Measurements from ENCODE around the gene SLC15A3. TPM values are rescaled to one million over a fixed set of nuclear protein-coding genes. Genes with fewer than 3 reads are reported as not detected.

SLC15A3 gene
- total RNA-seq, 1 donor from 2014 or later = 19.1 TPM

- no peak for DNase-seq
- intact Hi-C loops (cut with DNase I) = no loop called here
- no peak for ATAC-seq (ENCODE audit: poor library complexity)
These were observed 17.0 kb downstream of the SLC15A3 start for GRCh38 chr11:60934790-60935605.

GRCh38 chr11:60934124-60934789, 17.7 kb downstream of the SLC15A3 start:
- ATAC-seq (ENCODE audit: poor library complexity) (no peak), DNase-seq (no peak)
- intact Hi-C loops (cut with DNase I) = no loop called here

DNA sequence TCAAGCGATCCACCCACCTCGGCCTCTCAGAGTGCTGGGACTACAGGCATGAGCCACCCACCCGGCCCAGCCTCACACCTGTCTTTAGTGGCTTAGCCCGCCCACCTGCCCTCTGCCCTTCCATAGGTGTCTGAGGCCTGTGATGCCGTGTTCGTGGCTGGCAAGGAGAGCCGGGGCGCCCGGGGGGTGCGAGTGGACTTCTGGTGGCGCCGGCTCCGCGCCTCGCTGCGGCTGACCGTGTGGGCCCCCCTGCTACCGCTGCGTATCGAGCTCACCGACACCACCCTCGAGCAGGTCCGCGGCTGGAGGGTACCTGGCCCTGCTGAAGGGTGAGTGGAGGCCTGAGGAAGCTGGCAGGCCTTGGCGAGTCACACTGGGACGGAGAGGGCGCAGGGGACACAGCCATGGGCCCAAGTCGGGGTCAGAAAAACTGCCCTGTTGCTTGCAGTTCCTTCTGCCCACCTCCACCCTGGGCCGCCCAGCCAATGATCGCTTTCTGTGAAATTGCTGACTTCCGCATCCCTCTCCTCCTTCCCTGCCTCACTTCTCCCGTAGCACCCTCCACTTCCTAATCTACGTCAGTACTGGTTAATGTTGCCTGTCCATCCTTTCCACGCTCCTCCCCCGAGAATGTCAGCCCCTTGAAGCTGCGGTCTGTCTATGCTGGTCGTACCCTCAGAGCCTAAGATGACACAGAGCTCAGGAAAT, 18.4 kb downstream of the SLC15A3 start:
- ATAC-seq (ENCODE audit: poor library complexity) (no peak), DNase-seq (no peak)
- intact Hi-C loops (cut with DNase I) = no loop called here

DNA sequence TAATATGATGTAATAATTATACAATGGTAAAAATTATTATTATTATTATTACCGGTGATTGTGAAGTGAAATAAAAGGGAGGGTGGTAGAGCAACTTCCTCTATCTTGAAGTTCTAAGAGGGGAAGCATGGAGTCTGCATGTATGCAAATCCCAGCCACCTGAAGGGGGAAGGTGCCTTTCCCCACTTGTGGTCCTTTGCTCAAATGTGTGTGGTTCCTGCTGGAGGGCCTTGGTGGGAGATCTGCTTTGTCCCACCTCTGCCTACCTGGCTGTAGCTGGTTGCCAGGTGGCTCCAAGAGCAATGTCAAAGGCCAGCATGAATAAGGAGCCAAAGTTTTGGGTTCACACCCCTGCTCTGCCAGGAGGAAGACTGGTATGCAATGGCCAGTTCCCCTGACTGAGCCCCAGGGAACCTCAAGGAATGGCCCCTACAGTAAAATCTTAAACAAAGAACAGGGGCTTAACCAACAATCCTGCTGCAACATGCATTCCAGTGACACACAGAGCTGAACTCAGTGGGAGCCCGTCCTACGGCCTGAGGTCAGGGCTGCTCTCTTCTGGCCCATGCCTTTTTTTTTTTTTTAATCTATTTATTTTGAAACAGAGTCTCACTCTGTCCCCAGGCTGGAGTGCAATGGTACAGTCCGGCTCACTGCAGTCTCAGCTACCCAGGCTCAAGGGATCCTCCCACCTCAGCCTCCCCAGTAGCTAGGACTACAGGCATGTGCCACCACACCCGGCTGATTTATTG, 19.2 kb downstream of the SLC15A3 start:
- ATAC-seq (ENCODE audit: poor library complexity) = no peak
- DNase-seq = no peak

GRCh38 chr11:60931917-60932316, 20.1 kb downstream of the SLC15A3 start:
- DNase-seq = no peak
- intact Hi-C loops (cut with DNase I) = no loop called here
- no peak for ATAC-seq (ENCODE audit: poor library complexity)

More for the DNA sequence above, 19.2 kb downstream of the SLC15A3 start:
- intact Hi-C loops (cut with DNase I) = no loop called here

DNA sequence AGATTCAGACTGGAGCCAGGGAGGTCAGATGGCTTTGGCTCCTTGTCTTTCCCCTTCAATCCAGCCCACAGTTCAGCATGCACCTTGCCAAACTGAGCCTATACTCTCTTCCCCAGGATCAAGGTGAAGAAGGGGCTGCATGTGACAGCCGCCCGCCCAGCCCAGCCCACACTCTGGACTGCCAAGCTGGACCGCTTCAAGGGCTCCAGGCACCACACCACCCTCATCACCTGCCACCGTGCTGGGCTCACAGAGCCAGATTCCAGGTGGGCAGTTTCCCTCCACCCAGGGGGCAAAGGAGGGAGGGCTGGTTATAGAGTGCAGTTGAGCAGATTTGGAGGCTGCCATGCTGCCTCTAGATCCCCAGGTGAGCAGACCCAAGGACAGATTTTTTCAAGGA, 21.6 kb downstream of the SLC15A3 start:
- intact Hi-C loops (cut with DNase I) = no loop called here
- no peak for ATAC-seq (ENCODE audit: poor library complexity)
- no peak for DNase-seq

DNA sequence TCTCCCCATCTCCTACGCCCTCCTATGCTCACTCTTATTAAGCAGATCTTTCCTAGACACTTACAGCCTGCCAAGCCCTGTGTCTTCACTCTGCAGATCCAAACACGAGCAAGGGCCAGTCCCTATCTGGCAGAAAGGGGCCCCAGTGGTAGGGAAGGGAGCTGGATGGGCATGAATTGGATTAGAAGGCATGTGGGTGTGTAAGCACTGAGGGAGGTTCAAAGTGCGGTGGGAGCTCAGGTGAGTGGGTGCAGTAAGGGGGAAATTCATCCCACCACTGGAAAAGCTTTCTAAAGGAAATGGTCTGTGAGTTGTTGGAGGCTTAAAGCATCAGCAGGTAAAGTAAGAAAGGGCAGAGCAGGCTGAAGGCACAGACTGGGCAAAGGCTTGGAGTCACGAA, 22.2 kb downstream of the SLC15A3 start:
- intact Hi-C loops (cut with DNase I) = no loop called here
- DNase-seq (no peak), ATAC-seq (ENCODE audit: poor library complexity) (no peak)

- intact Hi-C loops (cut with DNase I) = no loop called here
- DNase-seq (no peak), ATAC-seq (ENCODE audit: poor library complexity) (no peak)
These were observed 23.4 kb downstream of the SLC15A3 start for GRCh38 chr11:60928563-60929001.

GRCh38 chr11:60927600-60927999, 24.4 kb downstream of the SLC15A3 start:
- ATAC-seq (ENCODE audit: poor library complexity) (no peak), DNase-seq (no peak)
- intact Hi-C loops (cut with DNase I) = no loop called here

DNA sequence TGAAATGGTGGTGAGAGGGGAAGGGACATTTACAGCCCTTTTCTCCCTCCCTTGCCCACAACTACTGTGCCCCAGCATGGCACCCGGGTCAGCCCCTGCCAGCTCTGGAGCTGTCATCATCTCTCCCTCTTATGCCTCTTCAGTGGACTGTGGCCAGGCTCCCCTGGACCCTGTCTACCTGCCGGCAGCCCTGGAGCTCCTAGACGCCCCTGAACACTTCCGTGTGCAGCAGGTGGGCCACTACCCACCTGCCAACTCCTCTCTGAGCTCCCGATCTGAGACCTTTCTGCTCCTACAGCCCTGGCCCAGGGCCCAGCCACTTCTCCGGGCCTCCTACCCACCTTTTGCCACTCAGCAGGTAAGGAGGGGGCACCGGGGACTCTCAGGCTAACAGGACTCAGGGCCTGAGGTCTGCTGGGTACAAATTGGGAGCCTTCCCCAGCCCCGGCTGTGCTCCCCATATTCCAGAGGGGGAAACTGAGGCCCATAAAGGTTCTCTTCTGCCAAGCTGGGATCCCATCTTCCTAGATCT, 24.8 kb downstream of the SLC15A3 start:
- intact Hi-C loops (cut with DNase I) = no loop called here

DNA sequence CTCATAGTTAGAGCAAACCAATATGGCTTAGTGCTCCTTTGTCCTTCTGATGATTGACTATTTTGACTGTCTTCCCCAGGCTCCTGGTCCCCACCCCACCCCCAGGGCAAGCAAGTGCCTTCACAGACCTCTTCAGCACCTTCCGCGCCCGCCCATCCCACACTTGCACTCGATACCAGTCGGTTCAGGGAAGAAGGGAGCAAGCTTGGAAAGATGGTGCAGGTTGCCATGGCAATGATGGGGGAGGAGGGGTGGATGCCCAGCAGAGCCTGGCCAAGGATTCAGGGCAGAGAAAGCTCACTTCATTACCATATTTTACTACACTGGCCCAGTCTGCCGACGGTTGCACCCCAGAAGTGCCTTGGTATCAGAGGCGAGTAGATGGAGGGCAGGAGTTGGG, 25.5 kb downstream of the SLC15A3 start:
- intact Hi-C loops (cut with DNase I) = no loop called here
- DNase-seq = no peak
- no peak for ATAC-seq (ENCODE audit: poor library complexity)

More for the DNA sequence above, 24.8 kb downstream of the SLC15A3 start:
- no peak for ATAC-seq (ENCODE audit: poor library complexity)
- DNase-seq = no peak

DNA sequence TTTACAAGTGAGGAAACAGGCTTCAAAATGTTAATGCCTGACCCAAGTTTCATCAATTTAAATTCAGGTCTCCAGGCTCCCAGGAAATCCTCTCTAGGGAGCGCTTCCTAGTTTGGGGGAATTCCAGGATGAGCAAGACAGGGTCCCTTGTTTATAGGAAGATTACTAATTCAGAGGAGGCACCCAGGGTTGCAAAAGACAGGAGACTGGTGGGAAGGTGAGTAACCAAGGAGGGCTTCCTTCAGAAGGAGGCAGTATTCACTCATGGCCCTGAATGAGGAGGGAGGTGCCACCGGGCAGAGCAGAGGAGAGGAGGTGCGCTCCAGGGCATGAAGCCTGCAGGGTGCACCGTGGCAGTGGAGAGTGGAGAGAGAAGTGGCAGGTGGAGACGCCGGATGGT, 26.1 kb downstream of the SLC15A3 start:
- ATAC-seq (ENCODE audit: poor library complexity) (no peak), DNase-seq (no peak)

GRCh38 chr11:60924906-60925853, 26.8 kb downstream of the SLC15A3 start:
- intact Hi-C loops (cut with DNase I) = no loop called here
- ATAC-seq (ENCODE audit: poor library complexity) = no peak
- DNase-seq = no peak

More for the DNA sequence above, 26.1 kb downstream of the SLC15A3 start:
- intact Hi-C loops (cut with DNase I) = no loop called here

- ATAC-seq (ENCODE audit: poor library complexity) (peak; percentile 84), DNase-seq (peak; percentile 83)
- intact Hi-C loops (cut with DNase I) = no loop called here
These were observed 27.7 kb downstream of the SLC15A3 start, which contains the start of gene TMEM132A for GRCh38 chr11:60924110-60924905. Gene TMEM132A, plus strand, starts transcription at chr11:60924460. Its CDS starts 174 bp downstream, at chr11:60924634.

- DNase-seq (no peak), ATAC-seq (ENCODE audit: poor library complexity) (peak; percentile 4)
- intact Hi-C loops (cut with DNase I) = no loop called here
These were observed 28.2 kb downstream of the SLC15A3 start for GRCh38 chr11:60923800-60924109.

- intact Hi-C loops (cut with DNase I) = no loop called here
- ATAC-seq (ENCODE audit: poor library complexity) = no peak
- DNase-seq = no peak
These were observed 28.6 kb downstream of the SLC15A3 start for GRCh38 chr11:60923326-60923725.

GRCh38 chr11:60922906-60923305, 29.1 kb downstream of the SLC15A3 start:
- intact Hi-C loops (cut with DNase I) = no loop called here
- ATAC-seq (ENCODE audit: poor library complexity) (no peak), DNase-seq (no peak)
